GM19193 (cell line): Measurements from ENCODE around the gene SNPH.

ENCODE experiments used
- POLR2A ChIP-seq: IDR thresholded peaks from 4 replicates; pipeline ENCODE4 v1.6.1; 2011; ENCODE audit not compliant: insufficient read depth, insufficient read length; ENCODE audit errors: extremely low read depth

Gene SNPH

DNA sequence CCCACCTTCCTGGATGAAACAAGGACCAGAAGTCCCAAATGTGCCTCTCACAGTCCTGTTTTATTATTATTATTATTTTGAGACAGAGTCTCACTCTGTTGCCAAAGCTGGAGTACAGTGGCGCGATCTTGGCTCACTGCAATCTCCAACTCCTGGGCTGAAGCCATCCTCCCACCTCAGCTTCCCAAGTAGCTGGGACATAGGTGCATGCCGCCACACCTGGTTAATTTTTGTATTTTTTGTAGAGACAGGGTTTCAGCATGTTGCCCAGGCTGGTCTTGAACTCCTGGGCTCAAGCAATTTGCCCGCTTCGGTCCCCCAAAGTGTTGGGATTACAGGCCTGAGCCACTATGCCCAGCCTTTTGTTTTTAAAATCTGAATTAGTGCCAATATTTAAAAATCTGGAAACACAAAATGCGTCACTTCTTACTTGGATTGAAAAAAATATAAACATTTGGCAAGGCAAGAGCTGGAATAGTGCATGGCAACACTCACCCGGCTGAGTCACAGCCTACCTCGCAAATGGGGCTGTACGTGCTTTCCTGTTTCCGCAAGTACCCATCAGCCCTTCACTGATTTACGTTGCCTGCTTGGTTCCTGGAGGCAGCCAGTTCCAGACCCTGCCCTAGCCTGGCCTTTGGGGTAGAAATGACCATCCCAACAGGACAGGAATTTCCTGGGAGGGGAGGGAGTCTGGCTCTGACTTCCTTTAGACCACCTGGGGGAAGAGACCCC, 56.6 kb downstream of the SNPH start:
- TF ChIP-seq POLR2A: no peak

DNA sequence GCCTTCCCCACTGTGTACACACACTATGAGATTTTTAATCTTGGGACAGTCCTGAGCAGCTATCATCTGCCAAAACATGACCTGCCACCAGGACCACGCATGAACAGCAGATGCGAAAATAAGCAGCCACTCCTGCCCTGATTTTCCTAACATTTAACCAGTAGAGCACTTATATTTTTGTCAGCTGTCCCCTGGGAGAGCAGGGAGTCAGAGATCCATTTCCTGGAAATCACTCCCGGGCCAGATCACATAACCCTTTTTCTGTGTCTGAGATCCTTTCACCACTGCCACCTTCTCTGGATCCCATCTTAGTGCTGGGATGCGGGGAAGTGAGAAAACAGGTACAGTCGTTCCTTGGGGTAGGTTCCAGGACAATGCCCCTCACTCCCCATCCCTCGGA, 57.2 kb downstream of the SNPH start:
- no peak for TF ChIP-seq POLR2A

DNA sequence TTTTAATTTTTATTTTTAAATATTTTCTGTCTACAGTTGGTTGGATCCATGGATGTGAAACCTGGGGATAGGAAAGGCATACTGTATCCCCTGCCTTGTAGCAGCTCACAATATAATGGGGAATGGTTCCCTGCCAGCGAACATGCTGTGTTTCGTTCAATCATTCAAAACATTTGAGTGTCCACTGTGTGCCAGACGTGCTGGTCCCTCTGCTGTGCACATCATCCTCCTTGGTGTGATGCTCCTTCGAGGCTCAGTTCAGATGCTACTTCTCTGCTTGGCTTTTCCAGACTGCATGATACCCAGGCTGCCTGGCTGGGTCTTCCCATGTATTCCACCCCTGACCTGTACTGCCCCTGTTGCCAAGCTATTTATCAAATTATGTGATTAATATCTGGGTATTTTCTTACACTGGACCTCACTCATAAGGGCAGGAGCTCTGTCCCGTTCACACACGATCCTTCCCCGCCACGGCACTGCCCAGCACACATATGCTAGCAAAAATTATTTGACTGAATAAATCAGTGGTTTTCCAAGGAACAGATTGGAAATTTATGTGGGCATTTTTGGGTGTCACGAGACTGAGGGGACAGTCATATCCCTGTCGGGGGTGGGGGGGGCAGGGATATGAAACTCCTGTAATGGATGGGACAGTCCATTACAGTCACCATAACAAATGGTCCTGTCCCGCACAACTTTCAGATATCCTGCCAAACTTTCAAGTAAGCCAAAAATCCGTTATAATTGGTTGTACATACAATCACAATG, 57.9 kb downstream of the SNPH start:
- no peak for TF ChIP-seq POLR2A

DNA sequence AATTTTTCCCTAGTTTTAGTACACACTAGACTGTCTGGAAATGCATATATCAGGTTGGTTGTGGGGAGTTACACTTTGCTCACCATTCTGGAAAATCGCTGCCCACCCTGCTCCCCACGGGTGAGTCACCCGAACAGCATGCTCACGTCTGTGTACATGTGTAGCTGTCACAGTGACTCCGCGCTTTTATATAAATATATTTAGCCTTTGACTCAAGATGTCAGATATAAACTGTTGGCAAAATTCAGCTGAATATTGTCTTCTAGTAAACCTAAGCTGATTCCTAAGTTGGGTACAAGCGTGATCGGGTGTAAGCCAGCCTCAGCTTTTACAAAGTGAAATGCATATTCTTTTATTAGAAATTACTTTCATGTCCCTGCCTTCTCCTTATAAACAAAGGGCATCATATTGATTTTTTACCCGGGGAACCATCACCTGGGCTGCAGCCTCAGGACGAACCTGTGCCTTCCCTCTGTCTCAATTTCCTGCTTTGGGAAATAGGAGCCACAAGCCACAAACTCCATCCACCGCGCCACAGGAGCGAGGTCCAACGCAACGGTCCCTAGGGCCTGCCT, 58.6 kb downstream of the SNPH start:
- no peak for TF ChIP-seq POLR2A

DNA sequence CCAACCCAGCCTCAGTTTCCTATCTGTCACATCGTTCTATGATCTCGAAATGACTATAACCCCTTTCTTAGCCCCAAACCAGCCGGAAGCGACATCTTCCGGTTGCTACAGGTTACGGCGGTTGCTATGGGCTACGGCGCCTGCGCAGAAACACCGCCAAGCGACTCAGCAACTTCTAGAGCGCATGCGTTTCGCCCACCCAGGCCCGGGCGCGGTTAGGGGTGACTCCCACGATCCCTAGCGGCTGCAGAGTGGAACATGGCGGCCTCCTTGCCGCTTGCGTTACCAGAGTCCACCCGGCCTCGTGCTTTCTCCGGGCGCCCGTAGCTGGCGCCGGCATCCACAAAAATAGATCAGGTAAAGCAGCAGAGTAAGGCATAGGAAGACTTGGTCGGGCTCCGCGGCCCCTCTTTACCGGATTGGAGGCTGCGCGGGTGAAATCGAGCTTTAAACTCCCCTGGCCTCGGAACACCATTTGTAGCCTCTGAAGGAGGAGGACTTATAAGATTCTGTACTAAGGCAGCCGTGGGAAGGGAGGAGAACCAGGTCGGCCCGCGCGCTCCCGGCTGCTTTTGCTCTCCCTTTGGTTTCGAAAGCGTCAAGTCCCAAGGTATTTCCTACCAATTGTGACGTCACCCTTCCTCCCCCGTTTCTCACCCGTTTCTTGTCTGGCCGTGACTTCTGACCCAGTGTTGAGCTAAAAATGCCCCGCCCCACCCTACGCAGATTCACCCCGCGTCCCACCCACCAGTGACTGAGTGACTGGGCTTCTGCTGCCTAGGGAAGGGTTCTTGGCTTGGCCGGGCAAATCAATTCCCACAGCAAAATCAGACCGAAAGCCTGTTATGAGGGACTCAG, 59.3 kb downstream of the SNPH start:
- TF ChIP-seq POLR2A: peak; percentile 96

DNA sequence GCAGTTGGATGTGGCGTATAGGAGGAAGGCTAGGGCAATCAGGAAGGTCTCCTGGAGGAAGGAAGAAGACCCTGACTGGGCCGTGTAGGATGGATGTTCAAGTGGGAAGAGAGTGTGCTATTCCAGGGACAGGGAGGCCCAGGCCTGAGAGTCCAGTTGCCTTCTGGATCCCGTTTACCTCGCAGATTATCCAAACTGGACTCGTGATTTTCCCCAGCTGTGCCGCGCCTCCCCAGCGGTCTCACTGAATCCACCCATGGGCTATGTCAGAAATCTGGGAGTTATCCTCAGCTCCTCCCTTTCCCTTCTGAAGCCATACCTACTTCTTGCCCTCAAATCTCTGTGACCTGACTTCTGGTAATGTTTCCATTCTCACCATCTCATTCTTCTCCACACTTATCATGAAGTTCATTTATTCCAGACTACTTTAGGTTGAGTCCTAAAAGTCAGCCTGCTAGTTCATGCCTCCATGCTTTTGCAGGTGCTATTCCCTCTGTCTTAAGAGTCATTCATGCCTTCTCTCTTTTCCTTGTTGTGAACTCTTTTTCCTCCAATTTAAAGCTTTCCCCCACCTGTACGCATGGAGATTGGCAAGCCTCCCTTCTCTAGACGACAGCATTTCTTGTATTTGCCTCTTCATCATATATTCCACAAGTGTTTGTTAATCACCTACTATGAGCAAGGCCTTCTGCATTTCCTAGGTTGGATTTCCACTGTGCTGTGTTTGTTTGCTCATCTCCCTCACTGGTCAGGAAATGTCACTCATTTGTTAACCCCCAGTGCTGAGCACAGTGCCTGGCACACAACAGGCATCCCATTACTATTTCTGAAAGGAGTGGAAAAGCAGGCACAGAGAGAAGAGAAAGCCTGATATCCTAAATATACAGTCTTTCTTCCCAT, 60.2 kb downstream of the SNPH start:
- TF ChIP-seq POLR2A: no peak

DNA sequence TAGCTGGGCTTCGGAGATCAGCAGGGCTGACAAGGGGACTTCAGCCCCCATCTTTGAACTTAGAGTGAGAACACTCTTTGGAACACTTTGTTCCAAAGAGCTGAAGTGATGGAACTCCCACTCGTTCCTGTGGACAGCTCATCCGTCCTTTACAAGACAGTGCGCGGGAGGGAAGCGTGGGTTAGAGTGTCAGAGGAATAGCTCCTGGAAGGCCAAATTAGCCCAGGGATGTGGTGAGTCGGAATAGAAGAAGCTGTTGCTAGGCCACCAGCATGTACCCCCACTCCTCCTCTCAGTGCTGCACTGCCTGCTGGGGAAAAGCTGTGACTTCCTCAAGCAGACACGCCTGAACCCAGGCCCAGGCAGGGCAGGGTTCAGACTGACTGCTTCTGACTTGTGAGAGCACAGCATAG, 61.2 kb downstream of the SNPH start:
- no peak for TF ChIP-seq POLR2A

DNA sequence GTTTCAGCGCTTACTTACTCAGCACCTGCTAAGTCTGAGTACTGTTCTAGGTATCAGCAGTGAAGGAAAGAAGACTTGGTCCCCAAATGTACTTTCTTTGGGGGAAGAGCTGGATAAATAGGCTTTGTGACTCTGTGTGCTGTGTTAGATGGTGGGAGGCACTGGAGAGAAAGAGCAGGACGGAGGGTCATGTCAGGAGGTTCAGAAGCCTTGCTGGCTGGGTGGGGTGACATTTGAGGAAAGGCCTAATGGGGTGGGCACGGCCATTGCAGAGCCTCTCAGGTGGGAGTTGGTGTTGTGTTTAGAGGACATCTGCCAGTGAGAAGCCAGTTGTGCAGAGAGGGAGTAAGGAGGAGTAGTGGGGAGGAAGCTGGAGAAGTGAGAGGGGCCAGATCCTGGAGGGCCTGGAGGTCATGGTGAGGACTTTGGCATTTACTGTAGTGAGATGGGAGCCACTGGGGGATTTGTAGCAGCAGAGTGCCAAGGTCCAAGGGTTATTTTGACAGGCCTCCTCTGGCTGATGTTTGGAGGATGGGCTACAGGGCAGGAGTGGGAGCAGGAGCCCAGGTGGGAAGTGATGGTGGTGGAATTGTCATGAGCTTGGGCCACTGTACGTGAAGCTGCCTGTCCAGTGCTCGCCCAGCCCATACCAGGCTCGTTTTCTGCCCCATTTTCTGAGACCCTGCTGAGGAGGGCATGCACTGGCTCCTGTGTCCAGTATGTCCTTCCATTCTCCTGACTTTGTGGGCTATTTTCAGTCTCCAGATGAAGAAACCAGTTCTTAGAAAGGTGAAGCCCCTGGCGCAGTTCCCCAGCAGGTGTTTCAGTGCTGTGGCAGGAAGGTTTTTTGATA, 62.0 kb downstream of the SNPH start:
- no peak for TF ChIP-seq POLR2A

DNA sequence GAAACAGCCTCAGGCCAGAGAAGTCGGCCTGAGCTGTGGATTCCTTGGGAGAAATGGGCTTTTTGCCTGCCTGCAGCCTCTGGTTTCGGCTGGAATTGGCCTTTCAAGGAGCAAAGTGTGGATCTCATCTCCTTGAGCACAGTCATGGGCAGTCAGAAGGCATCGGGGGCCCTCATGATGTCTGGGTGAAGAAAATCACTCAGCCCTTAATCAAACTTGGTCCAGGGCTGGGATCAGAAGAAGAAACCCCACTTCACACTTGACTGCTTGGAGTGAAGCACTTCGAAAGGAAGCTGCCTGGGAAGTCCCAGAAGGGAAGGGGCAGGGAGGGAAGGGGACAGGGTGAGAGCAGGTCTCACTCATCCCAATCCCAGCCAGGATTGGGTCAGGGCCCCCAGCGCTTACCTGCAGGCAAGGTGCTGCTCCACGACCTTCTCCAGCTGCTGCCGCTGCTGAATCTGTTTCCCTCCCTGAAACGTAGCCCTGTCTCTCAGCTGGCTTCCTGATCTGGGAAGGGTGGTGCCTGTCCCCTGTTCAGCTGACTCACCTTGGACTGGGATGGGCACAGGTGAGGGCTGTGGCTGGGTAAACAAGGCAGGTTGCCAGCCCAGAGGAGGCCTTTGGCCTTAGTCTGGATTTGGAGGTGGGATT, 62.7 kb downstream of the SNPH start, which contains the start of gene SDCBP2:
Gene SDCBP2 (minus strand): TSS at position 460 of the 651 bp plus-strand sequence. CDS start 8,723 bp downstream, outside the sequence.
- no peak for TF ChIP-seq POLR2A

DNA sequence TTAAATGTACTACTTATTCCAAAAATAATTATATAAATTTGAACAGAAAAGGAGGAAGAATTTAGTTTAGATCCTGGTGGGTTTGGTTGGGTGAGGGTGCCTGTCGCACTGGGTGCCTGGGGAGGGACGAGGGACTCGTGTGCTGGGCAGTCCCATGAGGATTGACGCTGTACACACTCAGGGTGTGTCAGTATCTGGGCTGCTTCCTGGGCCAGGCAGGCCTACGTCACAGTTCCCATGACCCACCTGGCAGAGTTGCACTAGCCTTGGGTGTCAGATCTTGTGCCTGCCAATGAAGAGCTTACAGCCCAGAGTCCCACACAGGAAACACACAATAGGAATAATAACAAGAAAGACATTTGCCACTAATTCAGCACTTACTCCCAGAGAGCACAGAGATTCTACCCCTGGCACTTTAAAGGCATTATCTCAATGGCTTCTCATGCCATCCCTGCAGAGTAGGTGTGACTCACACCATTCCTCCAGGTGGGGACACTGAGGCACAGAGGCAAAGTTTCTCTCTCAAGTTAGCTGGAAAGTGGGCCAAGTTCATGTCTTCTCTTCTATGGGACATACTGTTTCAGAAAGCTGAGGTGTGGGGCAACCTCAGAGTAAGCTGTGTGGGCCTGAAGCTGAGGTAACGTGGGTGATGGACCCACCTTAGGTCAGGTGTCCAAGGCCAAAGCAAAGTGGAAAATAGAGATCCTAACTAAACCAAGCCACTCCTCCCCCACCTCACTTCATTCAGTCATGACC, 64.2 kb downstream of the SNPH start:
- TF ChIP-seq POLR2A: no peak

DNA sequence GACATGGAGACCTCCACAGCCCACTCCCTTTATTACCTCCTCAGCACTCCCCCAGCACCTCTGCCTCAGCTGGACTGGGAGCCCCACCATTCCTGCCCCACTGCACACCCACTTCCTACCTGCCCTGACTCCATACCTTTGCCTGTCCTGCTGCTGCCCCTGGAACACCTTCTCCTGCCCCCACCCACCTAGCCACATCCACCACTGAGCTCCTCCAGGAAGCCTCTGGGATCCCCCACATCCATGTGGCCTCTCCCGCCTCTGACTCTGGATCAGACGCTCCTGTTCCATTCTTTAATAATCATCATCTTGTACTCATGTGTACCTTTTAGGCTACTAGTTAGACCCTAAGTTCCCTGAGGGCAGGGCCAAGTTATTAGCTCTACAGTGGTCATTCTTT, 65.0 kb downstream of the SNPH start:
- TF ChIP-seq POLR2A: no peak
